HG02981 (cell line): ENCODE measurements around the gene KRTAP10-1.

Source experiments
- ATAC-seq: cut with Tn5 transposase; IDR thresholded peaks from one replicate; pipeline ENCODE4 v1.9.1; 2021; ENCODE audit warnings: mild to moderate bottlenecking, moderate library complexity; ENCODE audit not compliant: unreplicated experiment

KRTAP10-1 gene

DNA sequence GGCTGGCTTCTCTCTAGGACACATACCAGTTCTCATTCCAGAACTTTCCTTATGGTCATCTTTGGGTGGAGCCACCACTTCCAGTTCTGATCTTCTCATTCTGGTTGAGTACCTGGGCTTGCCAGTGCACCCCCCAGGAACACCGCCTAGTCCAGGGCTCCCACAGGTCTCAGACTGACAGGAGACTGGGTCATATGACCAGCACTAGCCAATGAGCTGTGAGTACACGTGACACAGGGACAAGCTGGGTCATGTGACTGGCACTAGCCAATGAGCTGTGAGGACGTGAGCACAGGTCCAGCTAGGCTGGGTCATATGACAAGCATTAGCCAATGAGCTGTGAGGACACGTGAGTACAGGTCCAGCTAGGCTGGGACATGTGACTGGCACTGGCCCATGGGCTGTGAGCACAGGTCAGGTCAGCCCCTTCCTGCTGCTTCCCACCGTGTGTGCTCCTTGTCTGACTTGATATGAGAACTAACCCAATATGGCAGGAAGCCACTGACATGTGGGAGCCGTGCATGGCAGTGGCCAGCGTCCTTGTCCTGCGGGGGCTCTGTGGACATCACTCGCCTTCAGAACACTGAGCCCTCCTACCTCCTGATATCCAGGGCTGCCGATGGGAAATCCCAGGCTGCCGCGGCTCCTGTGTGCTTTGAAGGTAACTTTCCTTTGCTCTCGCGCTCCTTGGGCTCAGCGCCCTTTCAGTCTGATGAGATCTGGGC lies 22.7 kb downstream of the KRTAP10-1 start:
- no peak for ATAC-seq

DNA sequence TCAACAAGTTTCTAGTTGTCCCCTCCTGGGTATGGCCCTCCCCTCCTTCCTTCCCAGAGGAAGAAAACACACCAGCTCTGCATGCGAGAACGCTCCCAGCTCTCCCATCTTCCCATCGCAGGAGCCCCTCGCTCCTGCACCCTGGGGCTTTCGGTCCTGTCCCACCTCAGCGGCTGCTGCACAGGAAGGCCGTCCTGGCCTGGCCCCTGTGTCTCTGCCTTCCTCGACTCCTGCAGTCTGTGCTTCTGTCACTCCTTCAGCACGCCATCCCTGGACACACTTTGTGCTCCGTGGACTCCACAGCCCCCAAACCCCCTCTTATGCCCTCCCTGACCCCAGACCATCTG lies 23.2 kb downstream of the KRTAP10-1 start:
- ATAC-seq: no peak

DNA sequence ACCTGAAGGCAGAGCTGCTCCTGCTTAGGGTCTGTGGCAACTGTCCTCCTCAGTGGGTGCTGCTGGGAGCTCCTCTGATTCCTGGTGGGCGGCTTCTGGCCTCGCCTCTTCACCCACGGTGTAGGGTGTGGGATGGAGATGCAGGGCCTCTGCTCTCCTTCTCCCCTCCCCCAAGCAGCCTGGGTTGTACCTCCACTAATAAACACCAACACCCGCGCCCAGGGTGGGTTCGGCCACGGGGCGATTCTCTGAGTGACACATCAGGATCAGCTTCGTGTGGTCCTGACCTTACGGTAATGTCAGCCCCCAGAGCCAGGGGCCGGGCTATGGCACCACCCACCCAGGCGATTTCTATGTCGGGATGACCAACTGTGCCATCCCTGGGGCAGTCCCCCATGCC lies 23.7 kb downstream of the KRTAP10-1 start:
- ATAC-seq: no peak

DNA sequence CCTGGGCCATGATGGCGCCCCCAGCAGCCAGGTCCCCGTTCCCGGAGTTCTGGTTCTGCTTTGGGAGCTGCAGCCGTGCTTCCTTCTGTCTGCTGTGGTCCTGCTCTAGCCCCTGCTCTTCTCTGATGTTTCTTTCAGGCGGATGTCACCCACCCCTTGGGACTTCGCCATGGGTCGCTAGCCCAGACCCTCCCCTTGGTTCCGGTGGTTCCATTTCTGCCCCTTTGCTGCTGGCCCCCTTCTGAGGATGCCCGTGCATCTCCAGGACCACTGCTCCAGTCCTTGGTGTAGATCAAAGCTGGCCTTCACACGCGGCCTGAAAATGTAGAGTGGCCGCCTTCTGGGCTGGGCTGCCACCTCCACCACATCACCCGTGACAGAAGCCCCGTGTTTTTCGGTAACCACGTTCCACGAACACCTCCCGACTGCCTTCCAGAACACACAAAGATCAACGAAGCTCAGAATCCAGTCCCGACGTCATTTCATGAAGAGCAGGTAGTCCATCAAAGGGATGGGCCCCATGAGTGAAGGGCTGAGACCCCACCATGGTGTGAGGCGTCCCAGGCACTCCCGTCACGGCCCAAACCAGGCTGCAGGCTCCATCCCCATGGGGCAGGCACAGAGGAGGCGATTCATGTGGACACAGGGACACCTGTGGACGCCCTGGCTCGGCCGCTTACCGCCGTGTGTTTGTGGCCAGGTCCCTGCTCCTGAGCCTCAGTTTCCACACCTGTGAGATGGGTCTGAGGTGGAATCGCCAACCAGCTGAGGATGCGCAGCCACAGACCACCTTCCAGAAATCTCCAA lies 24.4 kb downstream of the KRTAP10-1 start:
- no peak for ATAC-seq

DNA sequence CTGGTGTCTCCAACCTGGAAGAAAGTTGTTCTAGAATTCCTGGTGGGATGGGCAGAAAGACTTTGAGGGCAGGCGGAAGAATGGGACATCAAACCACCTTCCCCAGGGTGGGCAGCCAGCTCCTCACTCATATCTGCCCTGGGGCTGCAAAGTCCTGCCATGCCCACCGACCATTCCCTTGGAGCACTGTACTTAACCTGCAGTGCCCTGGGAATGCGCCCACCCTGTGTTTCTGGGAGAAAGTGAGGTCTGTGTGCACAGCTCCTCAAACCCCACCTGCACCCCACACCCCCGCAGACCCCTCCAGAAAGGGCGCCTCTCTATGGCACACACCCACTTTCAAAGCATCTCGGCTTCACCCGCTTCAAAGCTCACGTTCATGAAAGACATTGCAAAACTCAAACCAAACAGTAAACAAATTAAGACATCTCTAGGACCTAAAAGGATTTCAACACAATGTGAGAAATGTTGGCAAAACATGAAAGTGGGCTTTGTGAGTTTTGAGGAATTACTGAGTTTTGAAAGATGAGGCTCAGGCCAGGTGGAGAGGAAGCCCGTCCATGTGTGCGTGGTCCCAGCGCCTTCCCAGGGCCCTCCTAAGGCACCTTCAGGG lies 25.1 kb downstream of the KRTAP10-1 start:
- no peak for ATAC-seq

DNA sequence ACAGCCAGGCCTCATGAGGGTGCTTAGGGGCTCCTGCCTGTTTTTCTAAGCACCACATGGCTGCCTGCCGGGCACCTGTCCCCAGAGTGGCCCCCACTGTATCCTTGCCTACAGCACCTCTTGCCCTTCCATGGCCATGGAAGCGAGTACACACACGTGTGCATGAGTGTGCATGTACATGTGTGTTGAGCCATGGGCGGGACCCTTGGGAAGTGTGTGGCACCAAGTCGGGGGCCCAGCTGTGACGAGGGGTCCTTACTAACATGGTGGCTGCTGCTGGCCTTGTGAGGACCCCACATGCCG lies 25.8 kb downstream of the KRTAP10-1 start:
- no peak for ATAC-seq

DNA sequence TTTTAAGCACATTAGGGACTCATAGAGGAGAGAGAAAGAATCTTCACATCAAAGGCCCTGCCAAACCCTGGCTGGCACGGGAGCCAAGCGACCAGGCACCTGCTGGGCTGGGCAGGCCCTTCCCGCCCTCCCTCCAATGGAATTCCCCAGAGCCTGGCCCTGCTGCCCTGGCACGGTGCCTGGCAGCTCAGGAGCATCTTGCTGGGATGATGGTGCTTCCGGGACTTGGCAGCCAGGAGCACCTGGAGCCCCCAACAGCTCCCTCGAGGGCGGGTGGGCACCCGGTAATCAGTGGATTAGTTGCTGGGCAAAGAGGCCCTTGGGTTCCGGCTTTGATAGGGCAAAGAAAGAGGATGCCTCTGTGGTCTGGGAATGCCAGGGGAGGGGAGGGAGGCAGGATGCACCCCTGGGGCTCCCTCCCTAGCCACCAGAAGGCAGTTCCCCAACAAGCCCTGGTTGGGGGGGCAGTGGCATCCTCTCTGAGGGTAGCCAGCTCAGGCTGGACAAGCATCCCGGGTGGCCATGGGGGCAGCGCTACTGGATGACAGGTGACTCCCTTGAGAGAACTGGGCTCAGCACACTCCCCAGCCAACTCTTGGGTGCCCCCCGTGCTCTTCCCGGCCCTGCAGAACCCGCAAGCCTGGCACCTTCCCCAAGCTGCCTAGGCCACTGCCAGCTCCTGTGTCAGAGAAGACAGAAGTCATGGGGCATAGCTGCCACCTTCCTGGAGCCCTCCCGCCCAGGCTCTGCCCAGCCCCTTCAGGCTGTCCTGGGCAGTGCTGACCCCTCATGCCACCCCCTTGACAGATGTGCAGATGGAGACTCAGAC lies 26.4 kb downstream of the KRTAP10-1 start:
- no peak for ATAC-seq

DNA sequence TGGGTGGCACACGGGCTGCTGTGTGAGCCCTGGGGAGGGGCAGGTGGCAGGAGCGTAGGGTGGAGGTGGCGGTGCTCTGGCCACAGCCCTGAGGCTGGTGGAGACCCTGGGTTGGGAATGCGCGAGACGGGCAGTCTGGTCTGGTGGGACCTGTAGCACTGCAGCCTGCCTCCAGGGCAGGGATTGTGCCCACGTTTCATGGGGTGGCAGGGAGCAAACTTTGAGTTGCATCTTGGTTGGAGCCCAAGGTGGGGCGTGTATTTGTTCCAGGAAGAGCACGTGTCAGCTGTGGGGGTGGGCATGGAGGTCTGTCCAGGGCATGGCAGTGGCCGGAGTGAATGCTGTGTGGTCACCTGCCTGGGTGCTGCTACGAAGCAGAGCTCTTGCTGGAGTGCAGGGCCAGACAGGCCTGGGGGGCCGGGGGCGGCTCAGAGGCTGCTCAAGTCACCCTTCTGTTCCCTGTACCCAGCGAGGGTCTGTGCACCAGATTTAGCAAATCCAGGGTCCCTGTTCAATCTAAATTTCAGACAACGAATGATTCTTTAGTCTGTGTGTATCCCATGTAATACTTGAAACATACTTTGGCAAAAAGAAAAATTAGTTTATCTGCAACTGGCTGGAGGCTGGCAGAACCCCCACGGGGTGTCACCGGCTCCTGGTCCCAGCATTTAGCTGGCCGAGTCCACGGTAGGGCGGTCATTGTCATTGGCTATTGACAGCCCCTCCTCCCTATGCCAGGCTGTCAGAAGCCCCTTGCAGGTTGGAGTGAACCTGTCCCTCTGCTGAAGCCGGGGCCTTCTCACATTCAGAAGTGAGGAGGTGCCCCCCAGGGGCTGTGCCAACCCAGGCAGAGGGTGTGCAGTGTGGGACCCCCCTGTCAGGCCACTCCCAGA lies 27.3 kb downstream of the KRTAP10-1 start:
- ATAC-seq: no peak

DNA sequence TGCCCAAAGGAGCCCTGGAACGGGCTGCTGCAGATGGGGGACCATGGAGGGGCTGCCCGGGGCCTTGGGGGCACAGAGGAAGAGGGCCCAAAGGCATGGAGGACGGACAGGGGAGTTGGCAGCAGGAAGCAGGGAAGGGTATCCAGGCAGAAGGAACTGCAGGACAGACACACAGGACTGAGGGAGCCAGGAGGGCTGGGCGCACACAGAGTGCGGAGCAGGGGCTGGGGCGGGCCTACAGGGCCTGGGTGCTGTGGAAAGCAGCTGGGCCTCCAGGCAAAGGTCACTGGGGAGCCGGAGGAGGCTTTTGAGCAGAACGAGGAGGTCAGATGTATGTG lies 28.1 kb downstream of the KRTAP10-1 start:
- ATAC-seq: no peak

DNA sequence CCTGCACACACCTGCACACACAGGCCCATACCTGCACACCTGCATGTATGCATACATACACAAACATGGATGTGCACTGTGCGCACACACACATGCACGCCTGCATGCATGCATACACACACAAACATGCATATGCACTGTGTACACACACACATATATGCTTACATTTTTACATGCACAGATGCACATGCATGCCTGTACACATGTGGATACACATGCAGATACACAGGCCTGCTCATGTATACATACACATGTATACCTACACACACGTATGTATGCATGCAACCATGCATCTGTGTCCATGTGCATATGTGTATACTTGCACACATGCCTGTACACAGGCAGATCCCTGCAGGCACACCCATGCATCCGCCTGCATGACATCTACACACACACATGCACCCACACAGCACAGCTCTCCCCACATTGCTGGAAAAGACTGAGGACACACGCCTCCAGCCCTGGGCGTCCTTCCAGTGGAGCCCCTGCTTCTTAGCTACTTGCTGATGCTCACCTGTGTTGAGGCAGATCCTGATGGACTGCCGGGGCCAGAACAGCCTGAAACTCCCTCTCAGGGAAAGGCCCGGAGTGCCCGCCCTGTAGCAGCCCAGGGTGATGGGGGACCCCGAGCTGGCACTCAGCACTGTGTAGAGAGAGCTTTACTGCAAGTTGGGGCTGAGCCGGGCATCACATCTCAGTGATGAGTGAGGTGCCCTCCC lies 28.6 kb downstream of the KRTAP10-1 start:
- no peak for ATAC-seq

DNA sequence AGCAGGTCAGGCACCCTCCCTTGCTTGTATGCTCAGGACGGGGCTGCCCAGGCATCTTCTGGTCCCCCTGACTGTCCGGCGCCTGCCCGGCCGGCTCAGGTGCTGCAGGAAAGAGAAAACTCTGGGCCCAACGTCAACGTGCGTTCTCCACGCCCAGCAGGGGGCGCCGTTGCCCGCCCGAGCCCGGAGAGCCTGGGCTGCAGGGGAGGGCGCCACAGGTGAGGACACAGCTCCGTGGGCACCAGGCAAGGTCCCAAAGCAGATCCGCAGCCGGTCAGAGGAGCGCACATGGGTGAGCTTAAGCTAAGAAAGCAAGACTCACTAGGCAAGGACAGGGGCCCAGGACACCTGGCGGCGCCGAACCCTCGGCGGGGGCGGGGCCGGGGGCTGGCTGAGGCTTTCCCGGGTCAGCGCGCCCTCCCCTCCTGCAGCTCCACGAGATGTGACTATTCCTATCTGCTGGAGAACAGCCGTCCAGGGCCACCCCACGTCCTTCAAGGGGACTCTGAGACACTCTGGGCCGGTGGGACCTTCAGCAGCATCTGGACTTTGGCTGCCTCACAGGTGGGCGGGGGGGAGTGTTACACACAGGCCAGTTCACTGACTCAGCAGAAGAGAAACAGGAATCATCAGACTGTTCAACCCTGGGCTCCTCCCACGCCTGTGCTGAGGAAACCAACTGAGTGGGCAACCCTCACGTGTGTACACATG lies 29.3 kb downstream of the KRTAP10-1 start:
- no peak for ATAC-seq

DNA sequence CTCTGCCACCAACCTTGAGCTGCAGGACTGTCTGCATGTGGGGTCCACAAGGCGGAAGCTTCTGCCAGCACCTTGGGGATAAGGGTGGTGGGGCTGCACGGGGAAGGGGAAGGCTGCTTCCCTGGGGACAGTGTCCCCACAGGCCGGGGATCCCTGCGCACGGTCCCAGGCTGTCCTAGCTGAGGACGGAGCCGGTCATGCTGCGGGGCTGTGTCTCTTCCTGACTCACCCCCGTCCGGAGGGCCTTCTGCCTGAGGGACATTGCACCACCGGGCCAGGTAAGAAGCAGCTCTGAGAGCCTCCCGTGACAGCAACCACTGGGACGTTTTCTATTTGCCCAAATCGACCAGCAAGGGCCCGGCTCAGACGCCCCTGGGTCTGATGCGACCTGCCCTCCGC lies 29.9 kb downstream of the KRTAP10-1 start:
- no peak for ATAC-seq

DNA sequence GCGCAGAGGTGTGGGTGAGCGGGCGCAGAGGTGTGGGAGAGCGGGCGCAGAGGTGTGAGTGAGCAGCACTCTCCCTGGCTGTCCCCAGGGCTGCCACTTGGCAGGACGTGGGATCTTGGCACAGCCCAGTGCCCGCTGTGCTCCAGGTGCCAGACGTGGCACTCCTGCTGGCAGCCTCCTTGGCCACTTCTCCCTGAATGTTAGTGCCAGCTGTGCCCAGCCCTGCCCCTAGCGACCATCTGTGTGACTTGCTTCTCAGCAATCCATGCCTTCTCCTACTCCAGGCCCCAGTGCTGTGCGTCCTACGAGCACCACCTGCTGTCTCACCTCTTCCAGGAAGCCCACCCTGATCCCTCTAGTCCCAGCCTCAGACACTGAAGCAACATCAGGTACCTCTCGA lies 30.5 kb downstream of the KRTAP10-1 start:
- ATAC-seq: no peak

DNA sequence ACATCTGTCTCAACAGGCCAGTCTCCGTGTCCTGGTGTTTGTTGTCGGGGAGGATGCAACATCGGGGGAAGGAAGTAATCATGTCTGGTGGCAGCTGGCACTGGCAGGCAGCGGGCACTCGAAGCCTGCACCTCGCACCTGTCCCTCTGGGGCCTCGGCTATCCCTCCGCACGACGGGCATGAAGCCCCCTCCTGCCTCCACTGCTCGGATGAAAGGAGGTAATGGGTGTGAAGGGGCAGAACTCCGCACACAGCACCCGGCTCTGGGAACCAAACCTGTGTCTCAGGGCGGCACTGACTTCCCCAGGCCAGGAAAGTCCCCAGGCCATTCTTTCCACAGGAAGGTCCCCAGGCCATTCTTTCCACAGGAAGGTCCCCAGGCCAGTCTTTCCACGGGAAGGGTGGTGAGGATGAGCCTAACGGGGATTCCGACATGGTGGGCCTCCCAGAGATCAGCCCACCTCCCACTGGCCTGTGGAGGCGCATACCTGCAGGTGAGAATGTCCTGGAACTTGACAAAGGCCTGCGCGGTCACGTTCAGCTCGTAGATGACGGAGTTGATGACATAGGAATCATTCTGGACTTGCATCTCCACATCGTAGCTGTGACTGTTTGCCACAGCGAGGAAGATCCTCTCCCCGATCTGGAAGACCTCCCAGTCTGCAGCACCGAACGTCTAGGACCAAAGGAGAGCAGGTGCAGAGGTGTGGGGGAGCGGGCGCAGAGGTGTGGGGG lies 31.1 kb downstream of the KRTAP10-1 start:
- ATAC-seq: no peak

DNA sequence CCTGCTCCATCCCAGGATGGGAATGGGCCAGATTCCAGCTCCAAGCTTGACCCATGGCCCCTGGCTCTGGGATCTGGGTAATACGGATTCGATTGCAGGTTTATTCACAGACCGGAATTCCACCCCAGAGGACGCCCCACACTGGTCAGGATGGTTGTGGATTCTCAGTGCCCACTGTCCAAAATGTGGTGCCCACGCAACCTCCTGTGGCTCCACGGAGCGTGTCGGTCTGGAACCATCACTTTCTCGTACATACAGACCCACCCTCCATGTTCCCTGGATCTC lies 31.6 kb downstream of the KRTAP10-1 start:
- no peak for ATAC-seq

DNA sequence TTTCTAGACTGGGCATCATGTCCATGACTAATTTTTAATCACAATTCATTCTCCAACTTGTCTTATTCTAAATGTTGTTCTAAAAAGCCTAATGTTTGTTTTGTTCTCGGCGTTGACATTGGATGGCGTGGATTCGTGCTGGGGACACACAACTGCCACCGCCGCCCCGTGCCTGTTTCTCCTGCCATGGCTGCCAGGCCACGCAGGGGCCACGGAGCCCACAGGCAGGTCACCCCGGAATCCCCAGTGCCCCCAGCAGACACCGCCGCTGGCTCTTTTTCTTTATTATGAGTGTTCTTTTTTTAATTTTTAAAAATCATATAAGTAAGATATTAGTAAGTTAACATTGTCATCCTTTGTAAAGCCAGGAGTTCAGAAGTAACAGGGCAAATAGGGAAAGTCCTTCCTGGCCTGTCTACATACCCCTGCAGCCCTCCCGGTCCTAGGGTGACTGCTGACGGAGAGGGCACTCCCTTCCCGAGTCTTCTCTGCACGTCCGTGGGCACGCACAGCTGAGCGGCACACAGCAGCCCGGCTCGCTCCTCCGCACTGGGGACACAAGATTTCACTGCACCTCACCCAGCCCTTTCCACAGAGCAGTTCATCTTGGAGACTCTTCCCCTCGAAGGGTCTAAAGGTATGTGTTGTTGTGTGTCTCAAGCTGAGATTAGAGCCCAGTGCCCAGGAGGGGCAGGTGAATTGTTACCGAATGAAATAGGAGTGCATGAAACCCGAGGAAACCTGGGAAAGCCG lies 32.1 kb downstream of the KRTAP10-1 start:
- no peak for ATAC-seq

DNA sequence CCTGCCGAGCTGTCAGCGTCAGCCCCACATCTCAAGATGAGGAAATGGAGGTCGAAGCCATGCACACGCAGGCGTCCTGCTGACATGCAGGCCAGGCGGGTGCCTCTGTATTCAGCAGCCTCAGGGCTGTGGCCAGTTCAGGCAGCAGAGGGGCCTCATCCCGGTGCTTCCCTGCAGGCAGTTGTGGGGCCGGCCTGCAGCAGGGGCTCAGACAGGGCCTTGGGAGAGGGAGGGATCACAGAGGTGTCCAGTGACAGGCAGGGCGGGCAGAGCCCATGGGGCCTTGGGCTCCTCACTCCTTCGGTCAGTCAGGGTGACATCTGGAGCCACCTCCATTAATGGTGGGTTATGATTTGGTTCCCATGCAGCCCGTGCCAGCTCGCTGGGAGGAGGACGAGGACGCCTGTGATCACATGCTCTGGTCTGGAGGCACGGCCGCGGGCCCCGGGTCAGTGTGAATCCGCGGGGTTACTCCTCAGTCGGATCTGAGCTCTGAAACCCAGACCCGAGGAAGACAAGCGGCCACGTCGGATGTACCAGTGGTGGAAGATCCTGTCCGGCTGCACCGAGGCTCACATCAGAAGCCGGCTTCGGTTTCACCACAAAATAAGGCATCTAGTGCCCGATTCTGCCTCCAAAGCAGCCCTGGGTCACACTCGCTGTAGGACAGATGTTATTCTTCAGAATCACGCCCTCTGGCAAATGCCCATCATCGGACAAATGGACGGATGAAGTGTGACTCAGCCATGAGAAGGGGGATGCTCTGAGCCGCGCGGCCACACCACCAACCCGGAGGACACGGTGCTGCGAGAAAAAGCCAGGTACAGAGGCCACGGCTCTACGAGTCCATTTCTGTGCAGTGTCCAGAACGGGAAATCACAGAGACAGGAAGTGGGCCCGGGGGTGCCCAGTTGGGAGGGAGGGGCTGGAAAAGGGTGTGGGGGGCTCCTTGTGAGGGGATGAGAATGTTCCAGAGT lies 33.4 kb downstream of the KRTAP10-1 start:
- no peak for ATAC-seq
